ENCODE results near the gene RRP1. TPM values are rescaled to one million over a fixed set of nuclear protein-coding genes. Genes with fewer than 3 reads are reported as not detected.

RRP1 gene
- 8.2 and 10.6 TPM in 2 replicates for polyA plus RNA-seq (2011; rRNA removed)
- 8.5 and 12.2 TPM in 2 replicates for polyA minus RNA-seq (2011; rRNA and poly(A)+ RNA removed)

GRCh38 chr21:43789276-43790009 is at the start of gene RRP1:
RRP1 (plus strand) TSS chr21:43789577; CDS start chr21:43789630, 53 bp downstream.
- Histone ChIP-seq H3K9me3 (ENCODE audit: control insufficient read depth, insufficient read depth, low read length) (no peaks in the 10 kb centered on the region; the same call in 1 of the 2 replicates), H3K27me3 (ENCODE audit: control insufficient read depth, insufficient read depth, low read length) (no peaks in the 10 kb centered on the region), H3K27ac (ENCODE audit: low read depth, low read length) (peak within 1 kb of the TSS; percentile 75), H3K4me3 (ENCODE audit: low read depth, low read length) (peak within 1 kb of the TSS; percentile 96)
- peak; percentile 37 for DNase-seq (ENCODE audit: low read depth, low spot score)
- TF ChIP-seq CTCF (IDR thresholded peaks at IDR 0.05; ENCODE audit: low read depth, low read length) = peak; percentile 74
- ChIA-PET POLR2A (interaction anchor here (0.7 kb wide), 2 partner anchors 24 to 79 kb away, joined by 3 read pairs; no protein-coding TSS in a partner anchor), CTCF (interaction anchor here (0.6 to 0.9 kb wide), 12 partner anchors 10 to 289 kb away, joined by 3 to 8 read pairs (median 3); no protein-coding TSS in a partner anchor)

- TF ChIP-seq CTCF (IDR thresholded peaks at IDR 0.05; ENCODE audit: low read depth, low read length) = no peak
- H3K4me3 ChIP-seq (ENCODE audit: low read depth, low read length) = no peak overlapping the region
- CTCF ChIA-PET = no interaction called here
- peak overlapping the region; percentile 31 for H3K27ac ChIP-seq (ENCODE audit: low read depth, low read length)
- DNase-seq (ENCODE audit: low read depth, low spot score) = no peak
- peaks cover 8% of the 10 kb centered on the region; the same call in 1 of the 2 replicates for H3K9me3 ChIP-seq (ENCODE audit: control insufficient read depth, insufficient read depth, low read length)
- H3K27me3 ChIP-seq (ENCODE audit: control insufficient read depth, insufficient read depth, low read length) = no peaks in the 10 kb centered on the region
- POLR2A ChIA-PET = interaction anchor here (0.8 to 1.0 kb wide), 2 partner anchors 11 to 26 kb away, joined by 3 to 8 read pairs; no protein-coding TSS in a partner anchor
These were observed 49.5 kb upstream of the RRP1 start for GRCh38 chr21:43739621-43740435.

DNA sequence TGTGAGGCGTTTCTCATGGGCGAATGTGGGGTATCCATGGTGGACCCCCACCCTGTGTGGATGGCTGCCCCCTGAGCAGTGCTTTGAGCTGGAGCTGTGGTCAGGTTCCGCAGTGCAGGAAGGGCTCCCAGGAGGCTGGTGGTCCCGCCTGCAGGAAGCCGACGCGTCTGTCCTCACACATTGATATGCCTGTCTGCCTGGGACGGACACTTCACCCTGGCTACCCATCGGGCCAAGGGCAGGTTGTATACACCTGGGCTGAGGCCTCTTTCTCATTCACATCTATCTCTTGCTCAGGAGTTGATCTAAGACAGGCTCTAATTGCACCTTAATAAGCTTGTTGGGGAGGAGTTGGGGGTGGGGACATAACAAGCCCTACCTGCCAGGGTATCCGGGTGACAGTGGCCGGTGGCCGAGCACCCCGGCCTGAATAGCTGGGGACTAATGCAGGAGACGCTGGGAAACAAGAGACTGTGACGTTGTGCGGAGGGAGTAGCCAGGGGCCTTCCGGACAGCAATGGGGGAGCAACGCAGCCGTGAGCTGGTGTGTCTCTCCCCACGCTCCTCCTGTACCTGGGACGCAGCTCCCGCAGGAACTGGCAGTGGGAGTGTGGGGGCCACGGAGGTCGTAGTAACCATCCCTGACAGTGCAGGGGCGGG is 48.8 kb upstream of the RRP1 start:
- no peaks in the 10 kb centered on the region for H3K27me3 ChIP-seq (ENCODE audit: control insufficient read depth, insufficient read depth, low read length)
- peaks cover 8% of the 10 kb centered on the region; the same call in 1 of the 2 replicates for H3K9me3 ChIP-seq (ENCODE audit: control insufficient read depth, insufficient read depth, low read length)
- POLR2A ChIA-PET = interaction anchor here (0.5 to 1.0 kb wide), 3 partner anchors 12 to 126 kb away, joined by 3 to 8 read pairs (median 4); no protein-coding TSS in a partner anchor
- no peak for DNase-seq (ENCODE audit: low read depth, low spot score)
- H3K4me3 ChIP-seq (ENCODE audit: low read depth, low read length) = no peak overlapping the region
- CTCF ChIA-PET = interaction anchor here (0.7 kb wide), 1 partner anchor 12 kb away, joined by 3 read pairs; no protein-coding TSS in a partner anchor
- peak overlapping the region; percentile 31 for H3K27ac ChIP-seq (ENCODE audit: low read depth, low read length)
- TF ChIP-seq CTCF (IDR thresholded peaks at IDR 0.05; ENCODE audit: low read depth, low read length) = no peak

- no peak overlapping the region for H3K27ac ChIP-seq (ENCODE audit: low read depth, low read length)
- peaks cover 5% of the 10 kb centered on the region; the same call in 1 of the 2 replicates for H3K9me3 ChIP-seq (ENCODE audit: control insufficient read depth, insufficient read depth, low read length)
- POLR2A ChIA-PET = no interaction called here
- H3K27me3 ChIP-seq (ENCODE audit: control insufficient read depth, insufficient read depth, low read length) = no peaks in the 10 kb centered on the region
- no peak overlapping the region for H3K4me3 ChIP-seq (ENCODE audit: low read depth, low read length)
- no peak for TF ChIP-seq CTCF (IDR thresholded peaks at IDR 0.05; ENCODE audit: low read depth, low read length)
- CTCF ChIA-PET = interaction anchor here (0.7 kb wide), 1 partner anchor 13 kb away, joined by 3 read pairs; no protein-coding TSS in a partner anchor
- DNase-seq (ENCODE audit: low read depth, low spot score) = no peak
These were observed 47.8 kb upstream of the RRP1 start for GRCh38 chr21:43741423-43742096.
